Fibroblast of mammary gland (primary cell): ENCODE measurements around the gene ARVCF.
"Not testable (repeated sequence)": the region's sequence is repeated elsewhere in the genome, so short reads cannot be mapped to it uniquely, and the experiment has no call there.

Experiments
- DNase-seq: peaks from one replicate; pipeline ENCODE4 v3.0.0-alpha.2; 2010; ENCODE audit warnings: low read depth
- H3K4me3 ChIP-seq: 2 replicates; pipeline ENCODE4 v1.5.1; 2011; ENCODE audit warnings: low read depth, mild to moderate bottlenecking, low read length, moderate library complexity; ENCODE audit not compliant: control insufficient read depth
- TF ChIP-seq, protein P1 (sequence below): conservative IDR thresholded peaks from 2 replicates; pipeline ENCODE4 v1.5.1; 2011; ENCODE audit warnings: low read depth, low read length, inconsistent platforms; ENCODE audit not compliant: control insufficient read depth, insufficient read depth

The ARVCF gene

DNA sequence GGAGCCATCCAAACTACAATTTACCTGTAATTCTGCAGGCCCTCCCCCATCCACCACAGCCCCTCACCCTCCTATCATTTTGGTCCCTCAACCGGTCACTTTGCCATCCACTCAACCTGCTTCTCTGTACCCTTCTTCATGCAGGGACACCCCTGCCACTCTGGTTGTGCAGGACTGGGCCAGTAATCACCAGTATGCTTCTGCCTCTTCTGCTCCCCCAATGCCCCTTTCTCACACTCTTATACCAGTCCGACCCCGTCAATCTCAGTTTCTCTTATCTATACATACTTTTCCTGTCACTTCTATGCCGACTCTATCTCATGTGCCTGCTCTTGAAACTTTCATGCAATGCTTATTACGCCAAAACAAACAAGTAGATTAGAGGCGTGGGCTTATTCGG lies 80.1 kb downstream of the ARVCF start:
- H3K4me3 ChIP-seq: no peak overlapping the region
- TF ChIP-seq, protein P1, sequence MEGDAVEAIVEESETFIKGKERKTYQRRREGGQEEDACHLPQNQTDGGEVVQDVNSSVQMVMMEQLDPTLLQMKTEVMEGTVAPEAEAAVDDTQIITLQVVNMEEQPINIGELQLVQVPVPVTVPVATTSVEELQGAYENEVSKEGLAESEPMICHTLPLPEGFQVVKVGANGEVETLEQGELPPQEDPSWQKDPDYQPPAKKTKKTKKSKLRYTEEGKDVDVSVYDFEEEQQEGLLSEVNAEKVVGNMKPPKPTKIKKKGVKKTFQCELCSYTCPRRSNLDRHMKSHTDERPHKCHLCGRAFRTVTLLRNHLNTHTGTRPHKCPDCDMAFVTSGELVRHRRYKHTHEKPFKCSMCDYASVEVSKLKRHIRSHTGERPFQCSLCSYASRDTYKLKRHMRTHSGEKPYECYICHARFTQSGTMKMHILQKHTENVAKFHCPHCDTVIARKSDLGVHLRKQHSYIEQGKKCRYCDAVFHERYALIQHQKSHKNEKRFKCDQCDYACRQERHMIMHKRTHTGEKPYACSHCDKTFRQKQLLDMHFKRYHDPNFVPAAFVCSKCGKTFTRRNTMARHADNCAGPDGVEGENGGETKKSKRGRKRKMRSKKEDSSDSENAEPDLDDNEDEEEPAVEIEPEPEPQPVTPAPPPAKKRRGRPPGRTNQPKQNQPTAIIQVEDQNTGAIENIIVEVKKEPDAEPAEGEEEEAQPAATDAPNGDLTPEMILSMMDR: no peak

DNA sequence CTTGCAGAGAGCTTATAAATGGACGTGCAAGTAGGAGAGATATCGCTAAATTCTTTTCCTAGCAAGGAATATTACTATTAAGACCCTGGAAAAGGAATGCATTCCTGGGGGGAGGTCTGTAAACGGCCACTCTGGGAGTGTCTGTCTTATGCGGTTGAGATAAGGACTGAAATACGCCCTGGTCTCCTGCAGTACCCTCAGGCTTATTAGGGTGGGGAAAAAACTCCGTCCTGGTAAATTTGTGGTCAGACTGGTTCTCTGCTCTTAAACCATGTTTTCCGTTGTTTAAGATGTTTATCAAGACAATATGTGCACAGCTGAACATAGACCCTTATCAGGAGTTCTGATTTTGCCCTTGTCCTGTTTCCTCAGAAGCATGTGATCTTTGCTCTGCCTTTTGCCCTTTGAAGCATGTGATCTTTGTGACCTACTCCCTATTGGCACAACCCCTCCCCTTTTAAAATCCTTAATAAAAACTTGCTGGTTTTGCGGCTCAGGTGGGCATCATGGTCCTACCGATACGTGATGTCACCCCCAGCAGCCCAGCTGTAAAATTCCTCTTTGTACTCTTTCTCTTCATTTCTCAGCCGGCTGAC lies 81.4 kb downstream of the ARVCF start:
- not testable (repeated sequence) for H3K4me3 ChIP-seq, DNase-seq

More for the DNA sequence above, 80.1 kb downstream of the ARVCF start:
- DNase-seq: no peak

DNA sequence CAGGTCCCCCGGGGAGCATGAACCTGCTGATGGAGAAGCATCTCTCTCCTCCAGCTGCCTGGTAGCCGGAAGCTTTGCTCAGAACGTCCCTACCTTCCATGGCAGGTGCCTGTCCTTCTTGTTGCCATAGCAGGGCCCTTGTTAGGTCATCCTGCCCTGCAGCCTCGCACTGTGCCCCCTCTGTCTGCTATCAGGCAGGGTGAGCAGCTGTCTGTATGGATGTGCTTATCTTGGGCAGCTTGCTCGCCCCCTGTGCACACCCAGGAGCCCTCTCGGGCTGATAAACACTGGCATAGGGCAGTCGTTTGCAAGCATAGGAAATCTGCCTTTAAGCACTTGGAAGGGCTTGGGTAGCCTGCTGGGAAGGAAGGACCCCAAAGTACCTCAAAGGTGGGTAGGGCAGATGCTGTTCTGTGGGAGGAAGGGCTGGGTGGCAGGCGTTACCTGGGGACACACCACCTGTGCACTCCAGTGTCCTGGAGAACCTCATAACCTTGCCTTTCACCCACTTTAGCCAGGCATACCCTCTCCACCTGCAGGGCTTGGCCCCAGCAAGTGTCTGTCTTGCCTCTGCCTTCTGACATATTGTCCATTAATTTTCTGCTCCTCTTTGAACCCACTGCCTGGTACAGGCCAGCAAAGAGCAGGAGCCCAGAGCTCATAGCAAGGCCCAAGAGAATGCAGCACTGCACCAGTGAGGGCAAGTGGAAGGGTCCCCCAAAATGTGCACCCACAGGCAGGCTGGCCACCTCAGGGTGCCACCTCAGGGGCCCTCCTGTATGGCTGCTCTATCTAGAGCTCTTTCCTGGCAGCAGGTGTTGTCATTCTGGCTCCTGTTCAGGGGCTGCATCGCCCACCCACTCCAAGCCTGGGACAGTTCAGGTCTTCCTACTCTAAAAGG lies 83.0 kb downstream of the ARVCF start:
- DNase-seq: no peak
- no peak overlapping the region for H3K4me3 ChIP-seq
- TF ChIP-seq, protein P1: no peak

DNA sequence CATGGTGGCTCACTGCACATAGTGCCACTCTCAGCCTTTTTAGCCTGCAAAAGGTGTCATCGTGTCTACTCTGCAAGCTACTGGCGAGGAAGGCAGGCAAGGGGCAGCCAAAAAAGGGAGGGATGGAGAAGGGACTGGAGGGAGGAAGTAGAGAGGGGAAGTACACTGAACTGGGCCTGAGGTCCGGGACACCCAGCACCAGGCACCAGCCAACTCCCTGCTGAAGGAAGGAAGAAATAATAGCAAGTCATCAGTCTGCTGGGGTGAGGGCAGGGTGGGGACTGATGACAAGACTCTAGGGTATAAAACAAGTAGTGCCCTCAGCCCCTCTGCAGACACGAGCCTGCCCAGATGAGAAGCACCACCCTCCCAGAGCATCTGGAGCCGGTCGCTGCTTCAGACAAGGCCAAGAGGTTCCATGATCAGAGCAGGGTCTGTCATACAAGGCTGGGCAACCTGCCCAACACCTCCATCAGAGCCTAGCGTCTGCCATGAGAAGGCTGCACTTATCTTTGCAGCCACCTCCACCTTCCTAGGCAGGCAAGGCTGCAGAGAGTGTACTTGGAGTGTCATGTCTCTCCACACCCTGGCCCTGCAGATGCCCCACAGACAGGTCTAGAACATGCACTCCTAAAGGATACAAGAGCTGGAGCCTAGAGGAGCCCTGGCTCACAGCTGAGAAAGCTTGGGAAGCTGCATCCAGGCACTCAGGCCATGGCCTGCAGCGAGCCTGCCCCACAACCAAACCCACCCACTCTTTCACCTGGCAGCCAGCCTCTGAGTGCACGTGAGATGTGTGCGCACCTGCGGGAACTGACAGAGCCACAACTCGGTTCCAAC lies 84.0 kb downstream of the ARVCF start:
- no peak overlapping the region for H3K4me3 ChIP-seq
- no peak for DNase-seq
- TF ChIP-seq, protein P1: no peak

DNA sequence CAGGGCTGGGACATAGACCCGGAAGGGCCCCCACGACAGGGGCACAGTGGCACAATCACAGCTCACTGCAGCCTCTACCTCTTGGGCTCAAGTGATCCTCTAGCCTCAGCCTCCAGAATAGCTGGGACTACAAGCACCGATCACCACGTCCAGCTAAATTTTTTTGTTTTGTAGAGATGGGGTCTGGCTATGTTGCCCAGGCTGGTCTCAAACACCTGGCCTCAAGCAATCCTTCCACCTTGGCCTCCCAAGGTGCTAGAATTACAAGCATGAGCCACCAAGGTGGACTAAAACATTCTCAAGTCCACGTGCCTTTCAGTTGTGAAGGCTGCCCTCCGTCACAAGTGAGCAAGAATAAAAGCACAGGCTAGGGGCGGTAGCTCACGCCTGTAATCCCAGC lies 85.1 kb downstream of the ARVCF start:
- no peak for DNase-seq
- no peak overlapping the region for H3K4me3 ChIP-seq
- TF ChIP-seq, protein P1: no peak

DNA sequence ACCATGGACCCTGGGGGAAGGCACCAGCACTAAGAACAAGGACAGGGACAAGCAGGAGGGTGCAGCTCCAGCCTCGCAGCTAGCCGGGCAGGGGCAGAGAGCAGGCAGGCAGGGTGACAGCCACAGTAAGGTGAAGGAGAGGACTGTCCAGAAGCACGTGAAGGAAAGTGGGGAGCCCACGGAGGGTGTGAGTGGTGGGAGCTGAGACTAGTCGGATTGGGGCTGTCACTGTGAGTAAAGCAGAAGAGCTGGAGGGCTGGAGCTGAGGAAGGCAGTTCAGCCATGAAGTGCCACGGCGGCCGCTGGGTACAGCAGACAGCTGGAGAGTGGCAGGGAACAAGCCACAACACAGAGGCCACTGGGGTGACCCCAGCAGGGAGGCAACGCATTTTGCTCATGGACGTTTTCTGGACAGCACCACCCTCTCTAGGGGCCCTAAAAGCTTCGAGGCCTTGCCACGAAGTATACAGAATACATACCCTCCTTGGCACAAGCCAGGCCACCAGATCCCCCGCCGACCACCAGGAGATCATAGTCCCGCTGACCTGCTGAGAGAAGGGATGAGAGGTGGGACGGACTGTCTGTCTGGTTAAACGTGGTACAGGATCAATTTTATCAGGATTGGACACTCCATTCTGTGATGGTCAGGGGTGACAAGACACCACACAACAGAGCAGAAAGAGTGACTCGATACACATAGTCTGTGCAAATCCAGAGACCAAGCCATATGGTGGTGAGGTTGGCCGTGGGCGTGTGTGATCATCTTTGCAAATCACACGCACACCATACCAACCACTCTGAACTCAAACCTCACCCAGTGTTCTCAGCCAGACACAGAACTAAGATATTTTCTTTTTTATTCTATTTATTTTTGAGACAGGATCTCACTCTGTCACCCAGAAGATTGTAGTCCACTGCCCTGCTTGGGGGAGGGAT lies 85.8 kb downstream of the ARVCF start:
- DNase-seq: no peak
- H3K4me3 ChIP-seq: no peak overlapping the region

More for the DNA sequence above, 85.8 kb downstream of the ARVCF start:
- TF ChIP-seq, protein P1: no peak
